IMR-90 (cell line): ENCODE measurements around the gene ADGRL3. TPM values are rescaled to one million over a fixed set of nuclear protein-coding genes. Genes with fewer than 3 reads are reported as not detected.

Source experiments
- ATAC-seq: fragments of 200-7000 bp; cut with Tn5 transposase; 2 replicates; pipeline ENCODE4 v1.9.1; 2020; ENCODE audit warnings: low read depth, mild to moderate bottlenecking, moderate library complexity
- BruUV-seq: library from RNA; stranded (reverse); fragments of 400-500 nt; replicated peaks from 2 replicates; lab custom pipeline; 2021; lab: Mats Ljungman, UMichigan
- CTCF ChIA-PET: fragments of 300-600 bp; formaldehyde crosslinking; extraction: SDS; loops from one replicate; lab custom pipeline; 2021; ENCODE audit warnings: antibody characterized with exemption; lab: Yijun Ruan, JAX
- POLR2A ChIA-PET: fragments of 300-600 bp; sonication (Branson Sonifier 250); formaldehyde crosslinking; loops from one replicate; lab custom pipeline; 2022; ENCODE audit warnings: antibody characterized with exemption; ENCODE audit not compliant: unreplicated experiment; lab: Charles Lee
- DNase-seq: peaks from one replicate; pipeline ENCODE4 v3.0.0; 2013
- H2AFZ ChIP-seq: replicated peaks from 2 replicates; pipeline ENCODE3; 2013; ENCODE audit warnings: low read length, mild to moderate bottlenecking; ENCODE audit not compliant: poor library complexity
- H2AK5ac ChIP-seq: 2 replicates; pipeline ENCODE4 v1.6.1; 2013; ENCODE audit warnings: low read depth, low read length, inconsistent platforms
- H2AK9ac ChIP-seq: replicated peaks from 2 replicates; pipeline ENCODE3; 2013; ENCODE audit warnings: mild to moderate bottlenecking, low read depth, low read length, moderate library complexity; ENCODE audit not compliant: poor library complexity
- H2BK120ac ChIP-seq: 2 replicates; pipeline ENCODE4 v1.6.1; 2013; ENCODE audit warnings: low read depth, low read length, inconsistent platforms
- H2BK15ac ChIP-seq: 3 replicates; pipeline ENCODE4 v1.6.1; 2013; ENCODE audit warnings: low read depth, low read length, inconsistent platforms
- H2BK20ac ChIP-seq: 2 replicates; pipeline ENCODE4 v1.6.1; 2013; ENCODE audit warnings: low read depth, mild to moderate bottlenecking, inconsistent platforms, low read length, moderate library complexity
- H2BK5ac ChIP-seq: 2 replicates; pipeline ENCODE4 v1.6.1; 2013; ENCODE audit warnings: mild to moderate bottlenecking, low read depth, low read length, inconsistent platforms; ENCODE audit not compliant: poor library complexity, severe bottlenecking
- H3K14ac ChIP-seq: replicated peaks from 2 replicates; pipeline ENCODE4 v1.6.1; 2013; ENCODE audit warnings: low read depth, low read length, inconsistent platforms
- H3K18ac ChIP-seq: 2 replicates; pipeline ENCODE4 v1.6.1; 2013; ENCODE audit warnings: low read depth, low read length, control low read depth
- H3K23ac ChIP-seq: 2 replicates; pipeline ENCODE4 v1.6.1; 2013; ENCODE audit warnings: low read depth, low read length, inconsistent platforms
- H3K27ac ChIP-seq: 2 replicates; pipeline ENCODE4 v1.5.1; 2013; ENCODE audit warnings: mild to moderate bottlenecking, control low read depth, low read length; ENCODE audit not compliant: insufficient read depth
- H3K27me3 ChIP-seq: 2 replicates; pipeline ENCODE4 v1.6.1; 2013; ENCODE audit warnings: low read length; ENCODE audit not compliant: control insufficient read depth, insufficient read depth
- H3K36me3 ChIP-seq: 2 replicates; pipeline ENCODE4 v1.6.1; 2013; ENCODE audit warnings: low read length, mixed read lengths; ENCODE audit not compliant: control insufficient read depth, insufficient read depth
- H3K4ac ChIP-seq: 2 replicates; pipeline ENCODE4 v1.6.1; 2013; ENCODE audit warnings: low read depth, low read length, inconsistent platforms
- H3K4me1 ChIP-seq: 2 replicates; pipeline ENCODE4 v1.6.1; 2013; ENCODE audit warnings: low read length, mixed read lengths; ENCODE audit not compliant: control insufficient read depth, insufficient read depth
- H3K4me2 ChIP-seq: 2 replicates; pipeline ENCODE4 v1.6.1; 2013; ENCODE audit warnings: low read depth, mild to moderate bottlenecking, control low read depth, low read length, moderate library complexity
- H3K4me3 ChIP-seq: 2 replicates; pipeline ENCODE4 v1.5.1; 2013; ENCODE audit warnings: low read depth, mild to moderate bottlenecking, control low read depth, low read length, moderate library complexity; ENCODE audit not compliant: insufficient read depth
- H3K56ac ChIP-seq: 2 replicates; pipeline ENCODE4 v1.6.1; 2013; ENCODE audit warnings: low read length, inconsistent platforms; ENCODE audit not compliant: insufficient read depth; ENCODE audit errors: extremely low read depth
- H3K79me1 ChIP-seq, 2 experiments: 2 replicates each; pipeline ENCODE4 v1.6.1; 2013; ENCODE audit warnings: low read length in 2 of 2, inconsistent platforms in 1 of 2, low read depth in 1 of 2
- H3K9ac ChIP-seq: 2 replicates; pipeline ENCODE4 v1.6.1; 2013; ENCODE audit warnings: low read depth, low read length, control low read depth
- H3K9me1 ChIP-seq: 2 replicates; pipeline ENCODE4 v1.6.1; 2013; ENCODE audit warnings: low read length, inconsistent platforms; ENCODE audit not compliant: insufficient read depth
- H3K9me3 ChIP-seq: 2 replicates; pipeline ENCODE4 v1.6.1; 2013; ENCODE audit warnings: low read length; ENCODE audit not compliant: control insufficient read depth, insufficient read depth
- H4K20me1 ChIP-seq: 2 replicates; pipeline ENCODE4 v1.6.1; 2013; ENCODE audit warnings: low read length, inconsistent platforms; ENCODE audit not compliant: insufficient read depth
- H4K5ac ChIP-seq: 2 replicates; pipeline ENCODE4 v1.6.1; 2013; ENCODE audit warnings: mild to moderate bottlenecking, low read depth, low read length, control low read depth
- H4K8ac ChIP-seq, 2 experiments: 2 replicates each; pipeline ENCODE4 v1.6.1; 2013; ENCODE audit warnings: low read depth in 2 of 2, low read length in 2 of 2, control low read depth in 1 of 2, inconsistent platforms in 1 of 2
- H4K91ac ChIP-seq: 2 replicates; pipeline ENCODE4 v1.6.1; 2013; ENCODE audit warnings: low read depth, low read length, inconsistent platforms; ENCODE audit not compliant: insufficient read depth
- BHLHE40 ChIP-seq: fragments of 150-350 bp; IDR thresholded peaks from 2 replicates; pipeline ENCODE4 v1.6.1; 2016; ENCODE audit warnings: mild to moderate bottlenecking, low read depth, low read length
- SMC3 ChIP-seq: fragments of 150-350 bp; IDR thresholded peaks from 2 replicates; pipeline ENCODE4 v1.6.1; 2016; ENCODE audit warnings: low read depth, mild to moderate bottlenecking, antibody characterized with exemption, low read length, moderate library complexity
- WGBS, 2 experiments: methylation state at CpG; one replicate each; pipeline versions ENCODE4 v1.1.5 to v1.1.7; 2013; ENCODE audit warnings: missing lambda C conversion rate in 2 of 2; ENCODE audit not compliant: insufficient read length in 1 of 2; ENCODE audit errors: extremely low coverage in 2 of 2; 5-methylcytosine and 5-hydroxymethylcytosine counted together
- dilution Hi-C: fragments of 300-500 bp; cut with HindIII; formaldehyde crosslinking; loops from one replicate; pipeline ENCODE4 v1.14.3; 2018; ENCODE audit warnings: low sequenced_read_pairs; ENCODE audit not compliant: unreplicated experiment
- in situ Hi-C: fragments of 300-500 bp; cut with MboI; formaldehyde crosslinking; loops from 3 replicates; pipeline ENCODE4 v1.14.3; 2019; ENCODE audit warnings: low sequenced_read_pairs, inconsistent platforms, mixed read lengths
- intact Hi-C: fragments of 100-400 bp; cut with micrococcal nuclease; formaldehyde crosslinking; loops from 2 replicates; pipeline ENCODE4 v1.10.0; 2022
- polyA plus RNA-seq, 3 experiments: library from polyadenylated mRNA; depleted of rRNA; stranded (reverse); fragments of >200 nt; gene quantifications; 2 replicates each; pipeline ENCODE4 v1.2.3, GENCODE V29; 2012; ENCODE audit warnings: low replicate concordance in 1 of 3
- total RNA-seq: library from RNA; depleted of rRNA; stranded (reverse); fragments of >200 nt; gene quantifications from 2 replicates; pipeline ENCODE4 v1.2.3, GENCODE V29; 2012

ADGRL3 gene
- total and polyA plus RNA-seq, 2 of the 4 experiments (the other 2 are of a cell fraction) = 0.46 to 2.5 TPM

GRCh38 chr4:61400439-61401038 is 200.4 kb downstream of the ADGRL3 start:
- Histone ChIP-seq H3K4ac (no peak overlapping the region), H4K20me1 (no peaks in the 10 kb centered on the region), H3K14ac (no peak overlapping the region), H4K8ac (no peak overlapping the region), H3K79me1 (no peaks in the 10 kb centered on the region), H3K4me3 (no peak overlapping the region), H3K27me3 (no peaks in the 10 kb centered on the region), H3K36me3 (no peaks in the 10 kb centered on the region), H3K18ac (no peak overlapping the region), H2BK5ac (no peak overlapping the region), H3K4me2 (no peak overlapping the region), H2BK120ac (no peak overlapping the region), H3K9me3 (no peaks in the 10 kb centered on the region), H2AK5ac (no peak overlapping the region), H2BK20ac (no peak overlapping the region), H3K27ac (no peak overlapping the region), H2BK15ac (no peak overlapping the region), H3K4me1 (no peaks in the 10 kb centered on the region), H3K23ac (no peak overlapping the region), H2AK9ac (no peak overlapping the region), H4K5ac (no peak overlapping the region), H3K9me1 (no peaks in the 10 kb centered on the region), H4K91ac (no peak overlapping the region), H3K9ac (no peak overlapping the region), H2AFZ (no peak overlapping the region), H3K56ac (no peak overlapping the region)
- in situ Hi-C loops (no loop called here), intact Hi-C loops (no loop called here), dilution Hi-C loops (no loop called here)
- POLR2A ChIA-PET = no interaction called here
- CTCF ChIA-PET = no interaction called here
- TF ChIP-seq SMC3 (no peak), BHLHE40 (no peak)
- WGBS, 2 experiments = no CpG with 5 or more reads among the region's 1 CpG
- no TSS peak for BruUV-seq
- ATAC-seq (no peak), DNase-seq (no peak)
